PC-9 (cell line): Measurements from ENCODE around the gene MLX. TPM values are rescaled to one million over a fixed set of nuclear protein-coding genes. Genes with fewer than 3 reads are reported as not detected.

Experiments used
- BruUV-seq: library from RNA; stranded (reverse); fragments of 400-500 nt; replicated peaks from 2 replicates; lab custom pipeline; 2021; lab: Mats Ljungman, UMichigan
- CTCF ChIA-PET: fragments of 300-600 bp; sonication (Branson Sonifier 250); formaldehyde crosslinking; loops from one replicate; lab custom pipeline; 2022; ENCODE audit warnings: antibody characterized with exemption; lab: Charles Lee
- POLR2A ChIA-PET: fragments of 300-600 bp; sonication (Branson Sonifier 250); formaldehyde crosslinking; loops from one replicate; lab custom pipeline; 2022; ENCODE audit warnings: antibody characterized with exemption; ENCODE audit not compliant: unreplicated experiment; lab: Charles Lee
- DNase-seq, 2 experiments: peaks; one replicate each; pipeline versions ENCODE4 v3.0.0 to v3.0.0-alpha.2; 2015 to 2022; ENCODE audit warnings: mixed read lengths in 1 of 2
- H2AFZ ChIP-seq: fragments of 200-600 bp; sonication (generic); 2 replicates; pipeline ENCODE4 v1.8.1; 2017; ENCODE audit warnings: antibody characterized with exemption
- H3F3A ChIP-seq: fragments of 200-600 bp; sonication (generic); 2 replicates; pipeline ENCODE4 v1.8.1; 2017; ENCODE audit warnings: antibody characterized with exemption, mild to moderate bottlenecking, low read depth; ENCODE audit not compliant: insufficient read depth
- H3K27ac ChIP-seq: fragments of 200-600 bp; sonication (generic); 2 replicates; pipeline ENCODE4 v1.6.1; 2016; ENCODE audit warnings: mixed run types
- H3K27me3 ChIP-seq: fragments of 200-600 bp; sonication (generic); 2 replicates; pipeline ENCODE4 v1.6.1; 2016; ENCODE audit warnings: low read depth, mixed run types; ENCODE audit not compliant: insufficient read depth
- H3K36me3 ChIP-seq: fragments of 200-600 bp; sonication (generic); 2 replicates; pipeline ENCODE4 v1.6.1; 2016; ENCODE audit warnings: low read depth, mixed run types
- H3K4me1 ChIP-seq: fragments of 200-600 bp; sonication (generic); replicated peaks from 2 replicates; pipeline ENCODE4 v1.6.1; 2016; ENCODE audit warnings: mixed run types; ENCODE audit not compliant: insufficient read depth
- H3K4me2 ChIP-seq: fragments of 200-600 bp; sonication (generic); 2 replicates; pipeline ENCODE4 v1.6.1; 2017; ENCODE audit warnings: mixed run types
- H3K4me3 ChIP-seq: fragments of 200-600 bp; sonication (generic); 2 replicates; pipeline ENCODE4 v1.6.1; 2016; ENCODE audit warnings: mixed run types
- H3K79me2 ChIP-seq: fragments of 200-600 bp; sonication (generic); 2 replicates; pipeline ENCODE4 v1.6.1; 2017; ENCODE audit warnings: low read depth, mixed run types
- H3K9me2 ChIP-seq: fragments of 200-600 bp; sonication (generic); 2 replicates; pipeline ENCODE4 v1.8.1; 2017; ENCODE audit warnings: mild to moderate bottlenecking; ENCODE audit not compliant: insufficient read depth
- H3K9me3 ChIP-seq: fragments of 200-600 bp; sonication (generic); 2 replicates; pipeline ENCODE4 v1.8.1; 2016; ENCODE audit warnings: low read depth; ENCODE audit not compliant: insufficient read depth
- H4K20me1 ChIP-seq: fragments of 200-600 bp; sonication (generic); 2 replicates; pipeline ENCODE4 v1.8.1; 2017; ENCODE audit not compliant: insufficient read depth
- EZH2 ChIP-seq: fragments of 200-600 bp; sonication (generic); IDR thresholded peaks from 2 replicates; pipeline ENCODE4 v1.8.0; 2017; ENCODE audit warnings: antibody characterized with exemption, low read depth
- intact Hi-C: fragments of 100-400 bp; cut with micrococcal nuclease; formaldehyde crosslinking; loops from one replicate; pipeline ENCODE4 v1.10.0; 2022; ENCODE audit not compliant: unreplicated experiment
- total RNA-seq: library from RNA; stranded (reverse); gene quantifications from 2 replicates; pipeline ENCODE4 v1.2.3, GENCODE V29; 2021
- TF ChIP-seq, protein P1 (sequence below): fragments of 200-600 bp; sonication (generic); conservative IDR thresholded peaks from 2 replicates; pipeline ENCODE4 v1.6.1; 2017; ENCODE audit warnings: mixed run types, antibody characterized with exemption, mild to moderate bottlenecking, moderate library complexity

MLX gene
- total RNA-seq, 1 experiment from 2014 or later: 26.0 TPM

DNA sequence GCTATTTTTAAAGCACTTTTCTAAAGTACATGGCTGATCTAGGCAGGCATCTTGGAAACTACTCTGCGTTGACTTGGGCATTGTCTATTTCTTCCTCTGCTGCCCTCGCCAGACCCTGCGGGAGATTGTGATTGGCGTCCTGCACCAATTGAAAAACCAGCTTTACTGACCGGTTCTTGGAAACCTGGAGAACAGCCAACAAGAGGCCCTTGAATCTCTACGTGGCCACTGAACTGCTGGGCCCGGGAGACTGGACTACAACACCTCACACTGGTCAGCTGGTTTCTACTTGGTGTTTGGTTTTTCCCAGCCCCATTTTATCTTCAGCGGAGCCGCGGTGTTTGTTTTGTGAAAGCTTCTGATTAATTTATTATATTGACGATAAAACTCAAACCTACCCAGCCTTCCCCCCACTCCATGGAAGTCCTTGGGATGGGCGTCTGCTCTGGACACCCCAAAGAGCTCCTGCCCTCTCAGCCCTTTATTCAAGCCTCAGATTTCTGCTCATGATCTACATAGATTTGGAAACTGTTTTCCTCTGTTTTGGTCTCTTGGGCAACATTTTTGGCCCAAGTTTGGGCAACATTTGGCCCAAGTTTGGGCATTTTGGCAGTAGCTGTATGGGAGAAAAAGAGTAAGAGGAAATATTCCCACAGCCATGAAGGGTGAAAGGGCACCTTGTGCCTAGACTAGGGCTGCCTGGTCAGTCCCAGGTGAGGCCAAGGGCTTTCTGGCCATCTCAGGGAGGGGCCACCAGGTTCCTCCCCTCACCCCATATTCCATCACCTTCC, 4.7 kb downstream of the MLX start:
- peaks cover 32% of the 10 kb centered on the region for H3K79me2 ChIP-seq
- peaks cover 42% of the 10 kb centered on the region for H3F3A ChIP-seq
- H2AFZ ChIP-seq: no peak overlapping the region
- BruUV-seq: no TSS peak
- no peak overlapping the region for H3K4me3 ChIP-seq
- ChIA-PET POLR2A (interaction anchor here (0.7 kb wide), 1 partner anchor 227 kb away, joined by 9 read pairs; no protein-coding TSS in a partner anchor), CTCF (no interaction called here)
- no peak for DNase-seq
- TF ChIP-seq EZH2: no peak
- TF ChIP-seq, protein P1, sequence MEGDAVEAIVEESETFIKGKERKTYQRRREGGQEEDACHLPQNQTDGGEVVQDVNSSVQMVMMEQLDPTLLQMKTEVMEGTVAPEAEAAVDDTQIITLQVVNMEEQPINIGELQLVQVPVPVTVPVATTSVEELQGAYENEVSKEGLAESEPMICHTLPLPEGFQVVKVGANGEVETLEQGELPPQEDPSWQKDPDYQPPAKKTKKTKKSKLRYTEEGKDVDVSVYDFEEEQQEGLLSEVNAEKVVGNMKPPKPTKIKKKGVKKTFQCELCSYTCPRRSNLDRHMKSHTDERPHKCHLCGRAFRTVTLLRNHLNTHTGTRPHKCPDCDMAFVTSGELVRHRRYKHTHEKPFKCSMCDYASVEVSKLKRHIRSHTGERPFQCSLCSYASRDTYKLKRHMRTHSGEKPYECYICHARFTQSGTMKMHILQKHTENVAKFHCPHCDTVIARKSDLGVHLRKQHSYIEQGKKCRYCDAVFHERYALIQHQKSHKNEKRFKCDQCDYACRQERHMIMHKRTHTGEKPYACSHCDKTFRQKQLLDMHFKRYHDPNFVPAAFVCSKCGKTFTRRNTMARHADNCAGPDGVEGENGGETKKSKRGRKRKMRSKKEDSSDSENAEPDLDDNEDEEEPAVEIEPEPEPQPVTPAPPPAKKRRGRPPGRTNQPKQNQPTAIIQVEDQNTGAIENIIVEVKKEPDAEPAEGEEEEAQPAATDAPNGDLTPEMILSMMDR: no peak
- 0 out of 2 replicates have a peak, but pooled peaks cover 15% of the 10 kb centered on the region for H3K36me3 ChIP-seq
- intact Hi-C loops: no loop called here
- no peaks in the 10 kb centered on the region for H3K27me3 ChIP-seq
- H3K9me2 ChIP-seq: no peaks in the 10 kb centered on the region
- no peak overlapping the region for H3K27ac ChIP-seq
- no peak overlapping the region for H3K4me2 ChIP-seq
- peaks cover 12% of the 10 kb centered on the region for H3K4me1 ChIP-seq
- no peaks in the 10 kb centered on the region for H3K9me3 ChIP-seq
- H4K20me1 ChIP-seq: no peaks in the 10 kb centered on the region

DNA sequence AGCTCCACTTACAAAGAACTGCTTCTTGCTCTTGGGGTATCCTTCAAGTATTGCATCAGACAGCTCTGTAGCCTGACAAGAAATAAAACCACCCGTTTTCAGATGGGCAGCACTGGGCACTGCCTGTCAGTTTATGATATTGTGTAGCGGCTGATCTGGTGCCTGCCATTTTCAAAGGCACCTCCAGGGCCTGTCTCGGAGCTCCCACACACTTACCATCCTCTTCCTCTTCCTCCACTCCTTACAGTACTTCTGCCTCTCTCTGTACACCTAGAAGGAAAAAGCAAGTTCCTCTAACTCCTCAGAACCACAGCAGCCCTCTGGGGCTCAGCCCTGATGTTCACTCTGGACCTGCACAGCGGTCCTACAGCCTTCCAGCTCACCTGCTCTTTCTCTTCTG, 6.2 kb downstream of the MLX start:
- intact Hi-C loops: no loop called here
- TF ChIP-seq EZH2: no peak
- TF ChIP-seq, protein P1: no peak
- BruUV-seq: no TSS peak
- Histone ChIP-seq H2AFZ (no peak overlapping the region), H3K4me3 (no peak overlapping the region), H3K27me3 (no peaks in the 10 kb centered on the region), H3K4me2 (no peak overlapping the region), H3F3A (peaks cover 49% of the 10 kb centered on the region), H3K36me3 (0 out of 2 replicates have a peak, but pooled peaks cover 15% of the 10 kb centered on the region), H4K20me1 (no peaks in the 10 kb centered on the region), H3K79me2 (peaks cover 32% of the 10 kb centered on the region), H3K4me1 (peaks cover 11% of the 10 kb centered on the region; the same call in 1 of the 2 replicates), H3K9me3 (no peaks in the 10 kb centered on the region), H3K9me2 (no peaks in the 10 kb centered on the region), H3K27ac (no peak overlapping the region)
- POLR2A ChIA-PET: no interaction called here
- CTCF ChIA-PET: no interaction called here
- DNase-seq: no peak

DNA sequence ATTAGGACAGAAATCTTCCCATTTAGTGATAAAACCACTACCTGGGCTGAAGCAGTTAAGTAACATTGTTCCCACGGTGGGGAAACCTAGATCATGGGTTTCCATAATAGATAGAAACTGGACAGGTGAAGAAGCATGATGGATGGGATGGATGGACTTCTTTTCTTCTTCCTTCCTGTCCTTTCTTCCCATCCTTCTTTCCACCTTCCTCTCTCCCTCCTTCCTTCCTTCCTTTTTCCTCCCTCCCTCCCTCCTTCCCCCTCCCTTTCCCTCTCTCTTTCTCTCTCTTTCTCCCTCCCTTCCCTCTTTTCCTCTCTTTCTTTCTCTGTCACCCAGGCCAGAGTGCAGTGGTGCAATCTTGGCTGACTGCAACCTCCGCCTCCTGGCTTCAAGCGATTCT, 7.6 kb downstream of the MLX start:
- H3K79me2 ChIP-seq: peaks cover 22% of the 10 kb centered on the region
- POLR2A ChIA-PET: interaction anchor here (0.7 kb wide), 1 partner anchor 450 kb away, joined by 4 read pairs; no protein-coding TSS in a partner anchor
- no peak overlapping the region for H3K27ac ChIP-seq
- 0 out of 2 replicates have a peak, but pooled peaks cover 15% of the 10 kb centered on the region for H3K36me3 ChIP-seq
- H4K20me1 ChIP-seq: no peaks in the 10 kb centered on the region
- no peaks in the 10 kb centered on the region for H3K9me3 ChIP-seq
- H3K4me1 ChIP-seq: peaks cover 17% of the 10 kb centered on the region; the same call in 1 of the 2 replicates
- H3K9me2 ChIP-seq: no peaks in the 10 kb centered on the region
- no peak overlapping the region for H3K4me3 ChIP-seq
- intact Hi-C loops: no loop called here
- peaks cover 53% of the 10 kb centered on the region for H3F3A ChIP-seq
- no peak overlapping the region for H2AFZ ChIP-seq
- DNase-seq: no peak
- H3K27me3 ChIP-seq: no peaks in the 10 kb centered on the region
- CTCF ChIA-PET: no interaction called here
- BruUV-seq: no TSS peak
- no peak overlapping the region for H3K4me2 ChIP-seq
- TF ChIP-seq, protein P1: no peak
